GM18507 (cell line): ENCODE measurements around the gene TMEM131.
"Not testable (repeated sequence)": the region's sequence is repeated elsewhere in the genome, so short reads cannot be mapped to it uniquely, and the experiment has no call there.

Experiments
- DNase-seq: peaks from one replicate; pipeline ENCODE4 v3.0.0; 2011; ENCODE audit warnings: low read depth; ENCODE audit not compliant: insufficient read length; ENCODE audit errors: extremely low spot score
- FAIRE-seq: peaks from 2 replicates; lab custom pipeline; 2011; peaks lifted over from hg19 to GRCh38; lab: Jason Lieb, UNC

The TMEM131 gene

GRCh38 chr2:98022067-98022466, 26.3 kb upstream of the TMEM131 start:
- not testable (repeated sequence) for FAIRE-seq, DNase-seq

GRCh38 chr2:98020992-98021713, 25.4 kb upstream of the TMEM131 start:
- FAIRE-seq = no peak
- no peak for DNase-seq

- DNase-seq (no peak), FAIRE-seq (no peak)
Measured at GRCh38 chr2:98020516-98020915, 24.8 kb upstream of the TMEM131 start.

GRCh38 chr2:98016908-98017670, 21.3 kb upstream of the TMEM131 start:
- DNase-seq = no peak
- no peak for FAIRE-seq

- FAIRE-seq = no peak
- no peak for DNase-seq
Measured at GRCh38 chr2:98015671-98016070, 19.9 kb upstream of the TMEM131 start.

GRCh38 chr2:98014379-98014778, 18.6 kb upstream of the TMEM131 start:
- no peak for DNase-seq
- FAIRE-seq = no peak

- FAIRE-seq (peak; percentile 84), DNase-seq (no peak)
Measured at GRCh38 chr2:98013407-98014042, 17.8 kb upstream of the TMEM131 start.

GRCh38 chr2:98012561-98012991, 16.8 kb upstream of the TMEM131 start:
- peak; percentile 91 for FAIRE-seq

GRCh38 chr2:98009887-98010760, 14.4 kb upstream of the TMEM131 start:
- FAIRE-seq (peak; percentile 72), DNase-seq (no peak)

More at GRCh38 chr2:98012561-98012991, 16.8 kb upstream of the TMEM131 start:
- DNase-seq = peak; percentile 45

- no peak for DNase-seq
- no peak for FAIRE-seq
Measured at GRCh38 chr2:98008415-98008814, 12.7 kb upstream of the TMEM131 start.

- FAIRE-seq (no peak), DNase-seq (no peak)
Measured at GRCh38 chr2:98006378-98006777, 10.6 kb upstream of the TMEM131 start.

GRCh38 chr2:98004613-98005012, 8.9 kb upstream of the TMEM131 start:
- no peak for DNase-seq
- no peak for FAIRE-seq

- FAIRE-seq (no peak), DNase-seq (no peak)
Measured at GRCh38 chr2:98004047-98004446, 8.3 kb upstream of the TMEM131 start.

- FAIRE-seq (no peak), DNase-seq (no peak)
Measured at GRCh38 chr2:97999536-97999935, 3.8 kb upstream of the TMEM131 start.

- FAIRE-seq (no peak), DNase-seq (no peak)
Measured at GRCh38 chr2:97998431-97999005, 2.8 kb upstream of the TMEM131 start.

GRCh38 chr2:97997784-97998392, 2.1 kb upstream of the TMEM131 start:
- DNase-seq (no peak), FAIRE-seq (no peak)

GRCh38 chr2:97996679-97997078, 931 bp upstream of the TMEM131 start:
- DNase-seq (no peak), FAIRE-seq (no peak)

- FAIRE-seq = peak; percentile 92
- no peak for DNase-seq
Measured at GRCh38 chr2:97995026-97995733, 568 bp downstream of the TMEM131 start.
